Tibial artery (tissue), 4 donors: ENCODE results near the gene TRIM47.

Experiments
- DNase-seq, 2 donors: peaks; one replicate each; pipeline ENCODE4 v3.0.0-alpha.2; 2019
- H3K27ac ChIP-seq, 2 donors: fragments of 200-600 bp; sonication (generic) in 1 of 2; 1 replicate in 1 of 2; 2 replicates in 1 of 2; pipeline ENCODE4 v1.5.1; 2018 to 2019; ENCODE audit warnings: mild to moderate bottlenecking in 1 of 2
- H3K27me3 ChIP-seq, 2 donors: fragments of 200-600 bp; sonication (generic) in 1 of 2; one replicate each; pipeline versions ENCODE4 v1.5.1 to v1.6.0; 2016 to 2019
- H3K36me3 ChIP-seq, 3 donors: fragments of 200-600 bp; sonication (generic) in 2 of 3; one replicate each; pipeline ENCODE4 v1.5.1; 2016 to 2019; ENCODE audit warnings: mild to moderate bottlenecking in 2 of 3
- H3K4me1 ChIP-seq, 4 donors: fragments of 200-600 bp; sonication (generic) in 2 of 4; 1 replicate in 3 of 4; 2 replicates in 1 of 4; pipeline ENCODE4 v1.5.1; 2016 to 2019
- H3K4me3 ChIP-seq, 2 donors: fragments of 200-600 bp; sonication (generic) in 1 of 2; 1 replicate in 1 of 2; 2 replicates in 1 of 2; pipeline ENCODE4 v1.5.1; 2018 to 2019; ENCODE audit warnings: mild to moderate bottlenecking in 2 of 2
- H3K9me3 ChIP-seq, 3 donors: fragments of 200-600 bp; sonication (generic) in 1 of 3; one replicate each; pipeline ENCODE4 v1.5.1; 2016 to 2019
- intact Hi-C: fragments of 100-400 bp; cut with DNase I; formaldehyde crosslinking; loops from one replicate; pipeline ENCODE4 v1.15.0; 2023; ENCODE audit warnings: low total_unique reads
- TF ChIP-seq, protein P1 (sequence below), 2 experiments: fragments of 200-600 bp in 1 of 2; fragments of 450-650 bp in 1 of 2; IDR thresholded peaks; one replicate each; pipeline ENCODE4 v1.5.1; 2017 to 2019; ENCODE audit warnings: antibody characterized with exemption in 2 of 2, mild to moderate bottlenecking in 1 of 2, moderate library complexity in 1 of 2

Gene TRIM47

DNA sequence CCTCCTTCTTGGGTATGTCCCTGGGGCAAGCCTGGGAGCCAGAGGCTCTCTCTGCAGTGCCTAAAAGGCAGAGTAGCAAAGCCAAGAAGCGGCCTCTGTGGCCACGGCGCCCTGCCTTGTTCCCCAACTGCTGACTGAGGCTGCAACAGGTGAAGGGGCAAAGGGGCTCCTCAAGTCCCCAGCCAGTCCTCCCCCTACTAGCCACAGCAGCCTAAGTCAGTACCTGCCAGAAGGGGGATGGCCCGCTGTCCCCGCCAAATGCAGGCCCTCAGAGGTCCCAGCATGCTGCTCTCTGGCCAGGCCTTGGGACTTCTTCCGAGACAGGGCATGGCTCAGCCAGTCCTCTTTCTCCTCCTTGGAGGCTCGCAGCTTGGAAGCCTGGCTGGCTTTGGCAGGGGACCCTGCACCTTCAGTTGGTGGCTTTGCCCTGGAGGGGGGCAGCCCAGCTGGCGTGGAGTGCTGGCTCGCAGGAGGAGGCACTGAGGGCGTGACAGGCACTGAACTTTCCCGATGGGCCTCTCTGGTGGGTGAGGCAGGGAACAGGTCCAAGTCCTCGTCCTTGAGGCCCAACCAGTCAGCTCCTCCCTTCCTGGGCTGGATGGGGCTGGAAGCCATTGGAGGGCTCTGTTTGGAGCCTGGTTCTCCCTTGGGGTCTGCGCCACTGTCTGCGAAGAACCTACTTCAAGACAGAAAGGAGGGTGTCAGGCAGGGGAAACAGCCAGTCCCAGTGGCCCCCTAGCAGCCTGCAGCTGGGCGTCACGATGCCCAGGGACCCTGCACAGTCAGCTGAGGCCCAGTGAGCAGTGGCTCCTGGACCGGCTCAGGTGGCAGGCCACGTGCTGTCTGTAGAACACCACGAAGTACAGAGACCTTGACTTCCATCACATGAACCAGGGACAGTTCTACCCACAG is 44.8 kb upstream of the TRIM47 start:
- no peak for DNase-seq
- H3K9me3 ChIP-seq, result no peaks in the 10 kb centered on the region
- H3K27ac ChIP-seq, result no peak overlapping the region
- H3K36me3 ChIP-seq, result peaks cover 0 to 62% (median 22%) of the 10 kb centered on the region in 3 donors
- H3K4me1 ChIP-seq, result no peaks in the 10 kb centered on the region
- no peak overlapping the region for H3K4me3 ChIP-seq
- intact Hi-C loops, result no loop called here
- H3K27me3 ChIP-seq, result no peaks in the 10 kb centered on the region
- TF ChIP-seq, protein P1, sequence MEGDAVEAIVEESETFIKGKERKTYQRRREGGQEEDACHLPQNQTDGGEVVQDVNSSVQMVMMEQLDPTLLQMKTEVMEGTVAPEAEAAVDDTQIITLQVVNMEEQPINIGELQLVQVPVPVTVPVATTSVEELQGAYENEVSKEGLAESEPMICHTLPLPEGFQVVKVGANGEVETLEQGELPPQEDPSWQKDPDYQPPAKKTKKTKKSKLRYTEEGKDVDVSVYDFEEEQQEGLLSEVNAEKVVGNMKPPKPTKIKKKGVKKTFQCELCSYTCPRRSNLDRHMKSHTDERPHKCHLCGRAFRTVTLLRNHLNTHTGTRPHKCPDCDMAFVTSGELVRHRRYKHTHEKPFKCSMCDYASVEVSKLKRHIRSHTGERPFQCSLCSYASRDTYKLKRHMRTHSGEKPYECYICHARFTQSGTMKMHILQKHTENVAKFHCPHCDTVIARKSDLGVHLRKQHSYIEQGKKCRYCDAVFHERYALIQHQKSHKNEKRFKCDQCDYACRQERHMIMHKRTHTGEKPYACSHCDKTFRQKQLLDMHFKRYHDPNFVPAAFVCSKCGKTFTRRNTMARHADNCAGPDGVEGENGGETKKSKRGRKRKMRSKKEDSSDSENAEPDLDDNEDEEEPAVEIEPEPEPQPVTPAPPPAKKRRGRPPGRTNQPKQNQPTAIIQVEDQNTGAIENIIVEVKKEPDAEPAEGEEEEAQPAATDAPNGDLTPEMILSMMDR (IDR thresholded peaks at IDR 0.05), result no peak

DNA sequence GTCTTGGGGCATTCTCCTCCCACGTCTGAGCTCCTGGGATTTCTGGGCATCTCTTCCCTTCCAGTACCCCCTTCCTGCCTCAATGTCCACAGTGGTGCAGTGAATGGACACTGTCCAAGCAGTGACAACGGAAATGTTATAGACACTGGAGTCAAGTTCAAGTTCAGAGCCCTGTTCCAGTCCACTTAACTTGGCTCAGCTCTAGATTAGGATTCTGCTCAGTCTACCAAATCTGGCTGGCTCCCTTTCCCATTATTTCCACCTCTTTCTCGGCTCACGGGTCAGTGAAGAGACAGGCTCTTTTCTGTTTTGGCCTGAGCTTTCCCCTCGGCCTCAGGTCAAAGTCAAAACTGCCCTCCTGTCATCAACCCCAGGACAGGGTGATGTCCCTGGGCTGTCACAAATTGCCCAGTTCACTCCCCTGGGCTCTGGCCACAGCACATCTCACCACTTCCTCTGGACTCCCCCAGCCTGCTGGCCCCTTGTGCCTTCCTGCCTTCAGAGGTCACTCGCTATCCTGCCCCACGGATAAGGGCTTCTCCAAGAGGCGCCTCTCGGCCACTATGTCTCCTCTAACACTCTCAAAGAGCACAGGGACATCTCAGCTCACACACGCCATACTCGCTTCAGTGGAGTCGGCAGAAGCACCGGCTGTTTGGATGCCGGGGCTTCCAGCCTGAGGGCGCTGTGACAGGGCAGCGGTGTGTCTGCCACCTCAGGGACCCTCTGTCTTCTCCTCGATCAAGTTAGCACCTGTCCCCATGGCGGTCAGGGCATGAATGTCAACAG is 44.0 kb upstream of the TRIM47 start:
- Histone ChIP-seq H3K27ac (no peak overlapping the region), H3K36me3 (peaks cover 0 to 70% (median 22%) of the 10 kb centered on the region in 3 donors)
- intact Hi-C loops, result no loop called here

DNA sequence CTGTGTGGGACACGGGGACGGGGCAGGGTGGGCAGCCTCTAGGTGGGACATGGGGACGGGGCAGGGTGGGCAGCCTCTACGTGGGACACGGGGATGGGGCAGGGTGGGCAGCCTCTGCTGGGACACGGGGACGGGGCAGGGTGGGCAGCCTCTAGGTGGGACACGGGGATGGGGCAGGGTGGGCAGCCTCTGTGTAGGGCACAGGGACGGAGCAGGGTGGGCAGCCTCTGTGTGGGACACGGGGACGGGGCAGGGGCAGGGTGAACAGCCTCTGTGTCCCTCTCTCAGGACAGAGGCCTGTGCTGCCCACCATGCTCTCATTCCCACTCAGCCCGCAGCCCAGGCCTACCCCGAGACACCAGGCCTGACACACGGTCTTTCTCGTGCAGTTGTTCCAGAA is 43.2 kb upstream of the TRIM47 start:
- DNase-seq, result no peak
- H3K36me3 ChIP-seq, result peaks cover 0 to 70% (median 21%) of the 10 kb centered on the region in 3 donors
- H3K27ac ChIP-seq, result no peak overlapping the region
- H3K9me3 ChIP-seq, result no peaks in the 10 kb centered on the region
- TF ChIP-seq, protein P1 (IDR thresholded peaks at IDR 0.05), result no peak
- no peaks in the 10 kb centered on the region for H3K27me3 ChIP-seq
- no peaks in the 10 kb centered on the region for H3K4me1 ChIP-seq
- intact Hi-C loops, result no loop called here
- no peak overlapping the region for H3K4me3 ChIP-seq

More for the DNA sequence above, 44.0 kb upstream of the TRIM47 start:
- TF ChIP-seq, protein P1 (IDR thresholded peaks at IDR 0.05), result no peak
- no peak for DNase-seq
- H3K4me3 ChIP-seq, result no peak overlapping the region
- no peaks in the 10 kb centered on the region for H3K9me3 ChIP-seq
- H3K4me1 ChIP-seq, result no peaks in the 10 kb centered on the region
- no peaks in the 10 kb centered on the region for H3K27me3 ChIP-seq

- Histone ChIP-seq H3K36me3 (peaks cover 0 to 60% (median 7%) of the 10 kb centered on the region in 3 donors), H3K9me3 (no peaks in the 10 kb centered on the region), H3K27me3 (no peaks in the 10 kb centered on the region), H3K27ac (no peak overlapping the region), H3K4me3 (no peak overlapping the region), H3K4me1 (no peaks in the 10 kb centered on the region)
- TF ChIP-seq, protein P1 (IDR thresholded peaks at IDR 0.05), result no peak
- intact Hi-C loops, result no loop called here
- no peak for DNase-seq
These were observed 41.7 kb upstream of the TRIM47 start for GRCh38 chr17:75920045-75920560.

DNA sequence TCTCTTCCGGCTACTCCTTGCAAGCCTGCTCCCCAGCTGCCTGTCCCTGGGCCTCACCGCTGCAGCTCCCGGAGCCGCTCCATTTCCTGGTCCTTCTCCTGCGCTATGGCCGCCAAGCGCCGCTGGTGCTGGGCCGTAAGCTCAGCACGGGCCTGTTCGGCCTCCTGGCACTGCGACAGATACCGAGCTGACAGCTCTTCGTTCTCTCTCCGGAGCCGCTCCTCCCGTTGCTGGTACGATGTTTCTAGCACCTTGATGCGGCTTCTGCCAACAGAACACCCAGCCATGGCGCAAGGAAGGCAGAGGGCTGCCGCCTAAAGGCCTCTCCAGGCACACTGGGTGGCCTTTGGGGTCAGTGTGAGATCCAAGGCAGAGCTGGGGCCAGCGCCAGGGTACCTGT is 41.2 kb upstream of the TRIM47 start:
- H3K9me3 ChIP-seq, result no peaks in the 10 kb centered on the region
- no peak overlapping the region for H3K4me3 ChIP-seq
- peaks cover 0 to 60% (median 5%) of the 10 kb centered on the region in 3 donors for H3K36me3 ChIP-seq
- no peak overlapping the region for H3K27ac ChIP-seq
- intact Hi-C loops, result no loop called here
- DNase-seq, result no peak
- TF ChIP-seq, protein P1 (IDR thresholded peaks at IDR 0.05), result no peak
- no peaks in the 10 kb centered on the region for H3K4me1 ChIP-seq
- no peaks in the 10 kb centered on the region for H3K27me3 ChIP-seq
